GM21367 (cell line): Measurements from ENCODE around the gene SH3RF1.
A peak's percentile ranks its signal among the peaks of the same experiment; 100 is the strongest.
"Not testable (repeated sequence)": the region's sequence is repeated elsewhere in the genome, so short reads cannot be mapped to it uniquely, and the experiment has no call there.

ENCODE experiments used
- ATAC-seq: cut with Tn5 transposase; IDR thresholded peaks from one replicate; pipeline ENCODE4 v1.9.1; 2021; ENCODE audit not compliant: unreplicated experiment

SH3RF1 gene

GRCh38 chr4:169277838-169278237 is 7.1 kb upstream of the SH3RF1 start:
- not testable (repeated sequence) for ATAC-seq

GRCh38 chr4:169275180-169275579 is 4.4 kb upstream of the SH3RF1 start:
- ATAC-seq = no peak

GRCh38 chr4:169274033-169274432 is 3.3 kb upstream of the SH3RF1 start:
- ATAC-seq = no peak

- ATAC-seq = peak; percentile 28
These were observed 1.6 kb upstream of the SH3RF1 start for GRCh38 chr4:169272265-169272886.

GRCh38 chr4:169271692-169272007 is 894 bp upstream of the SH3RF1 start:
- no peak for ATAC-seq

GRCh38 chr4:169269916-169270809 is 593 bp downstream of the SH3RF1 start:
- peak; percentile 48 for ATAC-seq

- no peak for ATAC-seq
These were observed 1.6 kb downstream of the SH3RF1 start for GRCh38 chr4:169268951-169269760.

GRCh38 chr4:169267070-169267469 is 3.7 kb downstream of the SH3RF1 start:
- ATAC-seq = no peak

GRCh38 chr4:169266661-169267060 is 4.1 kb downstream of the SH3RF1 start:
- no peak for ATAC-seq

- ATAC-seq = no peak
These were observed 4.7 kb downstream of the SH3RF1 start for GRCh38 chr4:169266081-169266480.

GRCh38 chr4:169263791-169264392 is 6.9 kb downstream of the SH3RF1 start:
- ATAC-seq = no peak

- no peak for ATAC-seq
These were observed 10.4 kb downstream of the SH3RF1 start for GRCh38 chr4:169260217-169260866.

- no peak for ATAC-seq
These were observed 11.5 kb downstream of the SH3RF1 start for GRCh38 chr4:169259271-169259670.

GRCh38 chr4:169258141-169258540 is 12.6 kb downstream of the SH3RF1 start:
- no peak for ATAC-seq

- no peak for ATAC-seq
These were observed 13.6 kb downstream of the SH3RF1 start for GRCh38 chr4:169256856-169257761.

GRCh38 chr4:169256101-169256612 is 14.6 kb downstream of the SH3RF1 start:
- ATAC-seq = no peak

GRCh38 chr4:169254546-169254983 is 16.2 kb downstream of the SH3RF1 start:
- ATAC-seq = no peak

GRCh38 chr4:169253904-169254303 is 16.9 kb downstream of the SH3RF1 start:
- no peak for ATAC-seq

GRCh38 chr4:169253113-169253671 is 17.6 kb downstream of the SH3RF1 start:
- no peak for ATAC-seq
